HG02973 (cell line): Measurements from ENCODE around the gene PRKCE.
A peak's percentile ranks its signal among the peaks of the same experiment; 100 is the strongest.

Source experiments
- ATAC-seq: cut with Tn5 transposase; IDR thresholded peaks from one replicate; pipeline ENCODE4 v1.9.1; 2021; ENCODE audit warnings: moderate library complexity; ENCODE audit not compliant: unreplicated experiment

PRKCE gene

GRCh38 chr2:45830322-45830721 is 178.8 kb downstream of the PRKCE start:
- no peak for ATAC-seq

GRCh38 chr2:45833301-45833967 is 182.0 kb downstream of the PRKCE start:
- ATAC-seq, result peak; percentile 30

GRCh38 chr2:45833968-45834344 is 182.5 kb downstream of the PRKCE start:
- peak; percentile 83 for ATAC-seq

GRCh38 chr2:45834372-45834771 is 182.9 kb downstream of the PRKCE start:
- no peak for ATAC-seq

GRCh38 chr2:45834858-45835257 is 183.4 kb downstream of the PRKCE start:
- ATAC-seq, result no peak

- no peak for ATAC-seq
These were observed 184.8 kb downstream of the PRKCE start for GRCh38 chr2:45836316-45836715.

GRCh38 chr2:45836740-45837139 is 185.3 kb downstream of the PRKCE start:
- ATAC-seq, result peak; percentile 32

GRCh38 chr2:45837812-45838341 is 186.4 kb downstream of the PRKCE start:
- ATAC-seq, result no peak

GRCh38 chr2:45839508-45840251 is 188.2 kb downstream of the PRKCE start:
- no peak for ATAC-seq

- no peak for ATAC-seq
These were observed 189.0 kb downstream of the PRKCE start for GRCh38 chr2:45840481-45840880.

GRCh38 chr2:45841752-45842407 is 190.4 kb downstream of the PRKCE start:
- no peak for ATAC-seq

- no peak for ATAC-seq
These were observed 191.7 kb downstream of the PRKCE start for GRCh38 chr2:45843136-45843535.

GRCh38 chr2:45844796-45845457 is 193.5 kb downstream of the PRKCE start:
- ATAC-seq, result no peak

GRCh38 chr2:45845566-45845965 is 194.1 kb downstream of the PRKCE start:
- ATAC-seq, result no peak

GRCh38 chr2:45849491-45850283 is 198.2 kb downstream of the PRKCE start:
- ATAC-seq, result no peak

GRCh38 chr2:45850558-45850957 is 199.1 kb downstream of the PRKCE start:
- no peak for ATAC-seq

- ATAC-seq, result no peak
These were observed 199.6 kb downstream of the PRKCE start for GRCh38 chr2:45851111-45851510.

GRCh38 chr2:45851576-45852304 is 200.3 kb downstream of the PRKCE start:
- ATAC-seq, result no peak

- ATAC-seq, result peak; percentile 83
These were observed 201.1 kb downstream of the PRKCE start for GRCh38 chr2:45852450-45853150.
